Neural progenitor cell (in vitro differentiated cells): Measurements from ENCODE around the gene TLE3. TPM values are rescaled to one million over a fixed set of nuclear protein-coding genes. Genes with fewer than 3 reads are reported as not detected.

Source experiments
- DNase-seq: peaks from one replicate; pipeline ENCODE4 v3.0.0-alpha.2; 2016; ENCODE audit warnings: low spot score
- H2AFZ ChIP-seq: fragments of 200-600 bp; sonication (generic); replicated peaks from 2 replicates; pipeline ENCODE4 v1.6.1; 2016; ENCODE audit warnings: antibody characterized with exemption
- H3F3A ChIP-seq: fragments of 200-600 bp; sonication (generic); 2 replicates; pipeline ENCODE4 v1.6.1; 2016; ENCODE audit warnings: antibody characterized with exemption, low read depth
- H3K27ac ChIP-seq: fragments of 200-600 bp; sonication (generic); 2 replicates; pipeline ENCODE4 v1.5.1; 2016; ENCODE audit warnings: mild to moderate bottlenecking
- H3K27me3 ChIP-seq: fragments of 200-600 bp; sonication (generic); 2 replicates; pipeline ENCODE4 v1.6.1; 2016; ENCODE audit warnings: mild to moderate bottlenecking, moderate library complexity
- H3K36me3 ChIP-seq: fragments of 200-600 bp; sonication (generic); 2 replicates; pipeline ENCODE4 v1.5.1; 2016
- H3K4me1 ChIP-seq: fragments of 200-600 bp; sonication (generic); 2 replicates; pipeline ENCODE4 v1.6.1; 2016; ENCODE audit warnings: mixed run types
- H3K4me2 ChIP-seq: fragments of 200-600 bp; sonication (generic); 2 replicates; pipeline ENCODE4 v1.6.1; 2016
- H3K4me3 ChIP-seq: fragments of 200-600 bp; sonication (generic); 2 replicates; pipeline ENCODE4 v1.5.1; 2016
- H3K79me2 ChIP-seq: fragments of 200-600 bp; sonication (generic); 2 replicates; pipeline ENCODE4 v1.6.1; 2016; ENCODE audit warnings: low read depth
- H3K9ac ChIP-seq: fragments of 200-600 bp; sonication (generic); 2 replicates; pipeline ENCODE4 v1.6.1; 2016
- H3K9me3 ChIP-seq: fragments of 200-600 bp; sonication (generic); 2 replicates; pipeline ENCODE4 v1.5.1; 2016; ENCODE audit warnings: low read depth
- H4K20me1 ChIP-seq: fragments of 200-600 bp; sonication (generic); 2 replicates; pipeline ENCODE4 v1.6.1; 2016; ENCODE audit warnings: low read depth
- H3K27ac Mint-ChIP-seq: 3 replicates; pipeline ENCODE4 v1.8.0; 2021; ENCODE audit warnings: mixed read lengths
- H3K27me3 Mint-ChIP-seq: 2 replicates; pipeline ENCODE4 v1.8.0; 2022; ENCODE audit warnings: low read depth, mild to moderate bottlenecking, inconsistent platforms, moderate library complexity, mixed read lengths; ENCODE audit not compliant: insufficient read depth
- H3K36me3 Mint-ChIP-seq: 3 replicates; pipeline ENCODE4 v1.8.0; 2021; ENCODE audit warnings: mixed read lengths
- H3K4me1 Mint-ChIP-seq: 3 replicates; pipeline ENCODE4 v1.8.0; 2021; ENCODE audit warnings: mixed read lengths
- H3K4me3 Mint-ChIP-seq: 3 replicates; pipeline ENCODE4 v1.8.0; 2021; ENCODE audit warnings: mild to moderate bottlenecking, moderate library complexity, mixed read lengths
- H3K9me3 Mint-ChIP-seq: 3 replicates; pipeline ENCODE4 v1.8.0; 2020; ENCODE audit warnings: mixed read lengths
- EZH2 ChIP-seq: fragments of 200-600 bp; sonication (generic); IDR thresholded peaks from 2 replicates; pipeline ENCODE4 v1.6.1; 2017; ENCODE audit warnings: antibody characterized with exemption, mild to moderate bottlenecking, moderate library complexity
- EZH2phosphoT487 ChIP-seq: fragments of 200-600 bp; sonication (generic); IDR thresholded peaks from 2 replicates; pipeline ENCODE4 v1.6.1; 2017; ENCODE audit warnings: antibody characterized with exemption
- total RNA-seq: library from RNA; depleted of rRNA; stranded (reverse); fragments of >200 nt; gene quantifications from 2 replicates; pipeline ENCODE4 v1.2.3, GENCODE V29; 2015; ENCODE audit warnings: low replicate concordance
- TF ChIP-seq, protein P1 (sequence below): fragments of 200-600 bp; sonication (generic); IDR thresholded peaks from 2 replicates; pipeline ENCODE4 v1.5.1; 2017; ENCODE audit warnings: antibody characterized with exemption, mild to moderate bottlenecking

The TLE3 gene
- total RNA-seq, 1 donor from 2014 or later: 22.1 TPM

GRCh38 chr15:70065006-70065722 is 32.6 kb downstream of the TLE3 start:
- Mint-ChIP-seq H3K36me3 (peaks cover 29% of the 10 kb centered on the region), H3K9me3 (no peaks in the 10 kb centered on the region), H3K27ac (no peak overlapping the region), H3K27me3 (peaks cover 8% of the 10 kb centered on the region), H3K4me3 (no peak overlapping the region), H3K4me1 (peaks cover 51% of the 10 kb centered on the region)
- H3K36me3 ChIP-seq: no peaks in the 10 kb centered on the region
- H3K27me3 ChIP-seq: no peaks in the 10 kb centered on the region
- H3K4me1 ChIP-seq: no peaks in the 10 kb centered on the region
- TF ChIP-seq EZH2phosphoT487: no peak
- TF ChIP-seq EZH2: no peak
- TF ChIP-seq, protein P1, sequence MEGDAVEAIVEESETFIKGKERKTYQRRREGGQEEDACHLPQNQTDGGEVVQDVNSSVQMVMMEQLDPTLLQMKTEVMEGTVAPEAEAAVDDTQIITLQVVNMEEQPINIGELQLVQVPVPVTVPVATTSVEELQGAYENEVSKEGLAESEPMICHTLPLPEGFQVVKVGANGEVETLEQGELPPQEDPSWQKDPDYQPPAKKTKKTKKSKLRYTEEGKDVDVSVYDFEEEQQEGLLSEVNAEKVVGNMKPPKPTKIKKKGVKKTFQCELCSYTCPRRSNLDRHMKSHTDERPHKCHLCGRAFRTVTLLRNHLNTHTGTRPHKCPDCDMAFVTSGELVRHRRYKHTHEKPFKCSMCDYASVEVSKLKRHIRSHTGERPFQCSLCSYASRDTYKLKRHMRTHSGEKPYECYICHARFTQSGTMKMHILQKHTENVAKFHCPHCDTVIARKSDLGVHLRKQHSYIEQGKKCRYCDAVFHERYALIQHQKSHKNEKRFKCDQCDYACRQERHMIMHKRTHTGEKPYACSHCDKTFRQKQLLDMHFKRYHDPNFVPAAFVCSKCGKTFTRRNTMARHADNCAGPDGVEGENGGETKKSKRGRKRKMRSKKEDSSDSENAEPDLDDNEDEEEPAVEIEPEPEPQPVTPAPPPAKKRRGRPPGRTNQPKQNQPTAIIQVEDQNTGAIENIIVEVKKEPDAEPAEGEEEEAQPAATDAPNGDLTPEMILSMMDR: no peak
- no peak overlapping the region for H3K9ac ChIP-seq
- peaks cover 74% of the 10 kb centered on the region for H4K20me1 ChIP-seq
- DNase-seq: no peak
- H3F3A ChIP-seq: no peaks in the 10 kb centered on the region
- no peak overlapping the region for H3K4me3 ChIP-seq
- H3K9me3 ChIP-seq: no peaks in the 10 kb centered on the region
- peaks cover 47% of the 10 kb centered on the region for H3K79me2 ChIP-seq
- no peak overlapping the region for H3K27ac ChIP-seq
- H3K4me2 ChIP-seq: no peak overlapping the region
- no peak overlapping the region for H2AFZ ChIP-seq

- no peak overlapping the region for H3K4me3 Mint-ChIP-seq
Observed at GRCh38 chr15:70064441-70064840, 33.3 kb downstream of the TLE3 start.

DNA sequence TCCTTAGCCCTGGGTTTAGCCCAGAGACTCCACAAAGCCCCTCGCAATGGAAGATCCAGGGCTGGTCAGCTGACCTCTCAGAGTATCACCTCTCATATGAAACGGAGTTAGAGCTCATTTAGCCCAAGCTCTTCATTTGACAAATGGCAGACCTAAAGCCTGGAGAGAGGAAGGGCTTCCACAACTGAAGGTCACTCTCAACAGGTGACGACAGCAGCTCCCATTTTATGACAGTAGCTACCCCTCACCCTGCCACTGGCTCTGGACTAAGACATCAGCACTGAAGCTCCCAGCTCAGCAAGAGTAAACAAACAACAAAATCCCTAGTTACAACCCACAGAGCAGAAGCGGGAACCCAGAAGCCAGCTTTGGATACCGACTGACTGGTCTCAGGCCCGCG is 33.7 kb downstream of the TLE3 start:
- no peak overlapping the region for H3K9ac ChIP-seq
- H3K27ac ChIP-seq: no peak overlapping the region
- H2AFZ ChIP-seq: no peak overlapping the region
- H3K4me3 Mint-ChIP-seq: no peak overlapping the region
- no peaks in the 10 kb centered on the region for H3K36me3 ChIP-seq
- H3K4me1 ChIP-seq: no peaks in the 10 kb centered on the region
- H3F3A ChIP-seq: no peaks in the 10 kb centered on the region
- DNase-seq: no peak
- H3K36me3 Mint-ChIP-seq: peaks cover 33% of the 10 kb centered on the region
- peaks cover 62% of the 10 kb centered on the region for H4K20me1 ChIP-seq
- TF ChIP-seq EZH2 (no peak), EZH2phosphoT487 (no peak)
- TF ChIP-seq, protein P1: no peak
- no peaks in the 10 kb centered on the region for H3K27me3 ChIP-seq
- peaks cover 51% of the 10 kb centered on the region for H3K4me1 Mint-ChIP-seq
- H3K27me3 Mint-ChIP-seq: peaks cover 12% of the 10 kb centered on the region
- peak overlapping the region; percentile 33 for H3K27ac Mint-ChIP-seq
- peaks cover 35% of the 10 kb centered on the region for H3K79me2 ChIP-seq
- H3K9me3 Mint-ChIP-seq: no peaks in the 10 kb centered on the region
- H3K9me3 ChIP-seq: no peaks in the 10 kb centered on the region
- H3K4me2 ChIP-seq: no peak overlapping the region
- no peak overlapping the region for H3K4me3 ChIP-seq

More at GRCh38 chr15:70064441-70064840, 33.3 kb downstream of the TLE3 start:
- H3F3A ChIP-seq: no peaks in the 10 kb centered on the region
- H3K9ac ChIP-seq: no peak overlapping the region
- no peaks in the 10 kb centered on the region for H3K4me1 ChIP-seq
- TF ChIP-seq EZH2phosphoT487 (no peak), EZH2 (no peak)
- TF ChIP-seq, protein P1: no peak
- Mint-ChIP-seq H3K4me1 (peaks cover 51% of the 10 kb centered on the region), H3K9me3 (no peaks in the 10 kb centered on the region), H3K36me3 (peaks cover 30% of the 10 kb centered on the region), H3K27me3 (peaks cover 9% of the 10 kb centered on the region), H3K27ac (no peak overlapping the region)
- H4K20me1 ChIP-seq: peaks cover 67% of the 10 kb centered on the region
- no peak overlapping the region for H3K4me3 ChIP-seq
- no peaks in the 10 kb centered on the region for H3K27me3 ChIP-seq
- no peak for DNase-seq
- no peak overlapping the region for H3K4me2 ChIP-seq
- no peak overlapping the region for H3K27ac ChIP-seq
- H3K79me2 ChIP-seq: peaks cover 40% of the 10 kb centered on the region
- no peak overlapping the region for H2AFZ ChIP-seq
- H3K36me3 ChIP-seq: no peaks in the 10 kb centered on the region
- no peaks in the 10 kb centered on the region for H3K9me3 ChIP-seq
